ENCODE measurements around the gene ARHGEF1. TPM values are rescaled to one million over a fixed set of nuclear protein-coding genes. Genes with fewer than 3 reads are reported as not detected.

Gene ARHGEF1
- total RNA-seq, 1 experiment from 2014 or later = 69.5 TPM

GRCh38 chr19:41932259-41932719 lies 49.3 kb downstream of the ARHGEF1 start:
- H3K9me3 ChIP-seq (ENCODE audit: control insufficient read depth, insufficient read depth, low read depth, low read length) = no peaks in the 10 kb centered on the region
- in situ Hi-C loops (cut with HindIII; ENCODE audit: low pct_unique_long_range_greater_than_20kb, low sequenced_read_pairs) (no loop called here), intact Hi-C loops (cut with micrococcal nuclease; ENCODE audit: unreplicated experiment) (loop anchor here (10.0 kb wide), 1 partner anchor 47 kb away; the partner anchor contains the start of gene ARHGEF1)
- H3K27me3 ChIP-seq (ENCODE audit: control insufficient read depth, insufficient read depth, low read length) = peaks cover 3% of the 10 kb centered on the region; the same call in 1 of the 2 replicates
- no peak overlapping the region for H3K27ac ChIP-seq (ENCODE audit: low read length)
- H3K4me3 ChIP-seq (ENCODE audit: low read depth in 2 of 2, low read length in 2 of 2) = no peak overlapping the region
- no peaks in the 10 kb centered on the region; the same call in 1 of the 2 replicates for H3K4me1 ChIP-seq (ENCODE audit: control insufficient read depth, insufficient read depth, low read length)
- TF ChIP-seq, protein P1, sequence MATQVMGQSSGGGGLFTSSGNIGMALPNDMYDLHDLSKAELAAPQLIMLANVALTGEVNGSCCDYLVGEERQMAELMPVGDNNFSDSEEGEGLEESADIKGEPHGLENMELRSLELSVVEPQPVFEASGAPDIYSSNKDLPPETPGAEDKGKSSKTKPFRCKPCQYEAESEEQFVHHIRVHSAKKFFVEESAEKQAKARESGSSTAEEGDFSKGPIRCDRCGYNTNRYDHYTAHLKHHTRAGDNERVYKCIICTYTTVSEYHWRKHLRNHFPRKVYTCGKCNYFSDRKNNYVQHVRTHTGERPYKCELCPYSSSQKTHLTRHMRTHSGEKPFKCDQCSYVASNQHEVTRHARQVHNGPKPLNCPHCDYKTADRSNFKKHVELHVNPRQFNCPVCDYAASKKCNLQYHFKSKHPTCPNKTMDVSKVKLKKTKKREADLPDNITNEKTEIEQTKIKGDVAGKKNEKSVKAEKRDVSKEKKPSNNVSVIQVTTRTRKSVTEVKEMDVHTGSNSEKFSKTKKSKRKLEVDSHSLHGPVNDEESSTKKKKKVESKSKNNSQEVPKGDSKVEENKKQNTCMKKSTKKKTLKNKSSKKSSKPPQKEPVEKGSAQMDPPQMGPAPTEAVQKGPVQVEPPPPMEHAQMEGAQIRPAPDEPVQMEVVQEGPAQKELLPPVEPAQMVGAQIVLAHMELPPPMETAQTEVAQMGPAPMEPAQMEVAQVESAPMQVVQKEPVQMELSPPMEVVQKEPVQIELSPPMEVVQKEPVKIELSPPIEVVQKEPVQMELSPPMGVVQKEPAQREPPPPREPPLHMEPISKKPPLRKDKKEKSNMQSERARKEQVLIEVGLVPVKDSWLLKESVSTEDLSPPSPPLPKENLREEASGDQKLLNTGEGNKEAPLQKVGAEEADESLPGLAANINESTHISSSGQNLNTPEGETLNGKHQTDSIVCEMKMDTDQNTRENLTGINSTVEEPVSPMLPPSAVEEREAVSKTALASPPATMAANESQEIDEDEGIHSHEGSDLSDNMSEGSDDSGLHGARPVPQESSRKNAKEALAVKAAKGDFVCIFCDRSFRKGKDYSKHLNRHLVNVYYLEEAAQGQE (IDR thresholded peaks at IDR 0.05; ENCODE audit: insufficient read depth in 1 of 2, low read depth in 2 of 2, low read length in 1 of 2) = no peak
- DNase-seq (ENCODE audit: low read depth, low spot score) (no peak), ATAC-seq (no peak)
- H3K36me3 ChIP-seq (ENCODE audit: control insufficient read depth, insufficient read depth, low read length) = no peaks in the 10 kb centered on the region
- BruUV-seq (replicated peaks) = no TSS peak
- POLR2A ChIA-PET = no interaction called here
- CTCF ChIA-PET = no interaction called here

DNA sequence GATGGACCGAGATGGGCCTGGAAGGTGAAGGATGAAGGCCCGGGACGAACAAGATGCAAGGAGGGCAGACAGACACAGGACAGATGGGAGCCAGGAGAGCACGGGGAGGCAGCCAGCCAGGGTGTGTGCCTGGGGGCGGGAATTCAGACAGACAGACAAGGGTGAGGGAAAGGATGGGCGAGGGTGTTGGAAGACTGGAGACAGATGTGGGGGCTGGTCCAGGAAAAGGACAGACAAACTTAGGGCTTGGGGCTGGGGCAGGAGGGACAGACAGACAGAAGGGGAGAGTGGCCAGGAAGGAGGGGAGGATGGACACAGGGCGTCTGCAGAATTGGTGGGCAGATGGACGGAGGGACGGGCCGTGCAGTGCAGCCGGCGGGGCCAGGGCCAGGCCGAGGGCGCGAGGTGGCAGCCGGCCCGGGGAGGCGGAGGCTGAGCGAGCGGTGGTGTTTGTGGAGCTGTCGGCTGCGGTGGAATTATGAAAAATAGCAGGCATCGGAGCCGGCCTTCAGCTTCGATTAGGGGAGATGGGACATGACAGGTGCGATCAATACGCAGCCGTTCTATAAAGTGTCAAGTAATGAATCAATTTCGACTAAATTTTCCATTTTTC lies 49.8 kb downstream of the ARHGEF1 start:
- no peaks in the 10 kb centered on the region; the same call in 1 of the 2 replicates for H3K4me1 ChIP-seq (ENCODE audit: control insufficient read depth, insufficient read depth, low read length)
- peaks cover 3% of the 10 kb centered on the region; the same call in 1 of the 2 replicates for H3K27me3 ChIP-seq (ENCODE audit: control insufficient read depth, insufficient read depth, low read length)
- no peak for ATAC-seq
- H3K4me3 ChIP-seq (ENCODE audit: low read depth in 2 of 2, low read length in 2 of 2) = no peak overlapping the region
- BruUV-seq (replicated peaks) = no TSS peak
- no peaks in the 10 kb centered on the region for H3K36me3 ChIP-seq (ENCODE audit: control insufficient read depth, insufficient read depth, low read length)
- CTCF ChIA-PET = no interaction called here
- POLR2A ChIA-PET = no interaction called here
- TF ChIP-seq POLR2AphosphoS5 (IDR thresholded peaks at IDR 0.05; ENCODE audit: low read depth, low read length) = no peak
- no peak for TF ChIP-seq SIN3A (IDR thresholded peaks at IDR 0.05; ENCODE audit: borderline replicate concordance, insufficient read depth, low read depth, low read length)
- TF ChIP-seq, protein P1 (IDR thresholded peaks at IDR 0.05; ENCODE audit: insufficient read depth in 1 of 2, low read depth in 2 of 2, low read length in 1 of 2) = no peak
- TF ChIP-seq TCF7L2 (IDR thresholded peaks at IDR 0.05; ENCODE audit: low read depth, low read length) = no peak
- TF ChIP-seq, protein P2, sequence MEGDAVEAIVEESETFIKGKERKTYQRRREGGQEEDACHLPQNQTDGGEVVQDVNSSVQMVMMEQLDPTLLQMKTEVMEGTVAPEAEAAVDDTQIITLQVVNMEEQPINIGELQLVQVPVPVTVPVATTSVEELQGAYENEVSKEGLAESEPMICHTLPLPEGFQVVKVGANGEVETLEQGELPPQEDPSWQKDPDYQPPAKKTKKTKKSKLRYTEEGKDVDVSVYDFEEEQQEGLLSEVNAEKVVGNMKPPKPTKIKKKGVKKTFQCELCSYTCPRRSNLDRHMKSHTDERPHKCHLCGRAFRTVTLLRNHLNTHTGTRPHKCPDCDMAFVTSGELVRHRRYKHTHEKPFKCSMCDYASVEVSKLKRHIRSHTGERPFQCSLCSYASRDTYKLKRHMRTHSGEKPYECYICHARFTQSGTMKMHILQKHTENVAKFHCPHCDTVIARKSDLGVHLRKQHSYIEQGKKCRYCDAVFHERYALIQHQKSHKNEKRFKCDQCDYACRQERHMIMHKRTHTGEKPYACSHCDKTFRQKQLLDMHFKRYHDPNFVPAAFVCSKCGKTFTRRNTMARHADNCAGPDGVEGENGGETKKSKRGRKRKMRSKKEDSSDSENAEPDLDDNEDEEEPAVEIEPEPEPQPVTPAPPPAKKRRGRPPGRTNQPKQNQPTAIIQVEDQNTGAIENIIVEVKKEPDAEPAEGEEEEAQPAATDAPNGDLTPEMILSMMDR (IDR thresholded peaks at IDR 0.05) = no peak
- intact Hi-C loops (cut with micrococcal nuclease; ENCODE audit: unreplicated experiment) = loop anchor here (10.0 kb wide), 1 partner anchor 48 kb away; the partner anchor contains the start of gene ARHGEF1
- H3K27ac ChIP-seq (ENCODE audit: low read length) = no peak overlapping the region
- DNase-seq (ENCODE audit: low read depth, low spot score) = no peak
- no peaks in the 10 kb centered on the region for H3K9me3 ChIP-seq (ENCODE audit: control insufficient read depth, insufficient read depth, low read depth, low read length)
- in situ Hi-C loops (cut with HindIII; ENCODE audit: low pct_unique_long_range_greater_than_20kb, low sequenced_read_pairs) = no loop called here

All from Panc1 (cell line).